Measurements from ENCODE around the gene TCIRG1.

TCIRG1 gene

DNA sequence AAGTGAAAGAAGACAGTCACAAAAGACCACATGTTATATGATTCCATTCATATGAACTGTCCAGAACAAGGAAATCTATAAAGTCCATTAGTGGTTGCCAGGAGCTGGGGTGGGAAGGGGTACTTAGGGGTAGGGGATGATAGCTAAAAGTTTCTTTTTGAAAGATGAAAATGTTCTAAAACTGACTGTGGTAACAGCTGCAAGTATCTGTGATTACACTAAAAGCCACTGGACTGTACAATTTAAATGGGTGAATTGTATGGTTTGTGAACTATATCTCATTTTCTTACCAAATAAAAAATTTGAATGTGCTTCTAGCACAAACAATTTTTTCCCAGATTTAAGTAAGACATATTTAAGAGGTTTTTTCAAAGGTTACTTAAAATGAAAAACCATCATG, 60.2 kb downstream of the TCIRG1 start:
- no peak for DNase-seq

DNA sequence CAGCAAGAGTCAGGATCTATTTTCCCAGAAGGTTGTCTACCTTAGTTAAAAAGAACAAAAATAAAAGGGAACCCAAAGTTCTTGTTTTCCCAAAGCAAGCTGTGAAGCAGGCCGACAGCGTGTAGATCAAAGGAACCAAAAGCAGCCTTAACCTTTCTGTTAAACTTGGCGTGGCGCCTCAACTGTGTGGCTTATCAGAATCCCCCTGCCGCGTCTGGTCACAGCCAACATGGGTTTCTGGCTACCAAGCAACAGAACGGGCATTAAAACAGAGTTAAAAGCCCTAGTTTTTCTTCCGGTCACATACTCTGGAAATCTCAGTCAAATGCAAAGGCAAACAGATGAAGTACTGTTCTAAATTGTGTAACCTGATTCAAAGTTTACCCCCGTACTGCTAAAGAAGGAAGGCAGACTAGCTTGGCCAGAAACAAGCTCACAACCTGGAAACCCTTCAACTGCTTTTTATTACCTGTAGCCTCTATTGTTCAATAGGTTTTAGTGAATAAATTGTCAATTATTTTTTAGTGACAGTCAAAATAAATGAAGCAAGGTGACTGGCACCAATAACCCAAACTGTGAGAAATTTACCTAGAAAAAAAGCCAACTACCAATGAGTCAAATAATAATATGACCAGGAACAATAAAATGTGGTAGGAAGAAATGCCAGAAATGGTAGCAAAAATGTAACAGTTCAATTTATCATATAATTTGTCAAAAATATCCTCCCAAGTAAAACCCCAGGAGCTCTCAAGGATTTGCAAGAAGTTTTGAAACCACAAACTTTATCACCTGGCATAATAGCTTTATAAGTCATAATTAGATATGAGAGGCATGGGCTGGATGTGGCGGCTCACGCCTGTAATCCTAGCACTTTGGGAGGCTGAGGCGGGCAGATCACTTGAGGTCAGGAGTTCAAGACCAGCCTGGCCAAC, 60.9 kb downstream of the TCIRG1 start:
- DNase-seq, result peak; percentile 14

All from fibroblast of skin of right quadriceps (primary cell).